ENCODE measurements around the gene CYP4F11.
"Not testable (repeated sequence)": the region's sequence is repeated elsewhere in the genome, so short reads cannot be mapped to it uniquely, and the experiment has no call there.

The CYP4F11 gene

GRCh38 chr19:15934332-15935078, at the start of gene CYP4F11:
Gene CYP4F11, minus strand, starts transcription at chr19:15934529. Its CDS starts 121 bp downstream, at chr19:15934408.
- no peak for DNase-seq (ENCODE audit: low read depth)

GRCh38 chr19:15979293-15979692, 45.0 kb upstream of the CYP4F11 start:
- no peak for DNase-seq (ENCODE audit: low read depth)

GRCh38 chr19:15977690-15978089, 43.4 kb upstream of the CYP4F11 start:
- no peak for DNase-seq (ENCODE audit: low read depth)

- DNase-seq (ENCODE audit: low read depth) = no peak
These were observed 42.7 kb upstream of the CYP4F11 start for GRCh38 chr19:15976836-15977689.

- no peak for DNase-seq (ENCODE audit: low read depth)
These were observed 40.5 kb upstream of the CYP4F11 start for GRCh38 chr19:15974856-15975255.

GRCh38 chr19:15972043-15972442, 37.7 kb upstream of the CYP4F11 start:
- not testable (repeated sequence) for DNase-seq (ENCODE audit: low read depth)

- DNase-seq (ENCODE audit: low read depth) = no peak
These were observed 37.0 kb upstream of the CYP4F11 start for GRCh38 chr19:15971224-15971780.

GRCh38 chr19:15964231-15964630, 29.9 kb upstream of the CYP4F11 start:
- no peak for DNase-seq (ENCODE audit: low read depth)

- DNase-seq (ENCODE audit: low read depth) = no peak
These were observed 28.0 kb upstream of the CYP4F11 start for GRCh38 chr19:15962319-15962718.

GRCh38 chr19:15954820-15955219, 20.5 kb upstream of the CYP4F11 start:
- no peak for DNase-seq (ENCODE audit: low read depth)

- no peak for DNase-seq (ENCODE audit: low read depth)
These were observed 14.1 kb upstream of the CYP4F11 start, which contains the start of gene OR10H4 for GRCh38 chr19:15948223-15949058. Gene OR10H4, plus strand, starts transcription at chr19:15949008. Its CDS starts 0 bp downstream, at chr19:15949008.

- no peak for DNase-seq (ENCODE audit: low read depth)
These were observed 11.0 kb upstream of the CYP4F11 start for GRCh38 chr19:15945301-15945700.

GRCh38 chr19:15944401-15944800, 10.1 kb upstream of the CYP4F11 start:
- no peak for DNase-seq (ENCODE audit: low read depth)

- no peak for DNase-seq (ENCODE audit: low read depth)
These were observed 3.4 kb upstream of the CYP4F11 start for GRCh38 chr19:15937771-15938170.

GRCh38 chr19:15936950-15937349, 2.6 kb upstream of the CYP4F11 start:
- no peak for DNase-seq (ENCODE audit: low read depth)

- no peak for DNase-seq (ENCODE audit: low read depth)
These were observed 1.8 kb upstream of the CYP4F11 start for GRCh38 chr19:15936173-15936572.

- DNase-seq (ENCODE audit: low read depth) = no peak
These were observed 906 bp upstream of the CYP4F11 start for GRCh38 chr19:15935167-15935702.

- DNase-seq (ENCODE audit: low read depth) = not testable (repeated sequence)
These were observed 483 bp downstream of the CYP4F11 start for GRCh38 chr19:15933761-15934331.

- DNase-seq (ENCODE audit: low read depth) = no peak
These were observed 6.0 kb downstream of the CYP4F11 start for GRCh38 chr19:15928321-15928720.

GRCh38 chr19:15926484-15926883, 7.8 kb downstream of the CYP4F11 start:
- DNase-seq (ENCODE audit: low read depth) = no peak

GRCh38 chr19:15923702-15924101, 10.6 kb downstream of the CYP4F11 start:
- DNase-seq (ENCODE audit: low read depth) = no peak

Data from T-helper 22 cell (primary cell).